Neutrophil (primary cell): ENCODE data around the gene GNE.
A peak's percentile ranks its signal among the peaks of the same experiment; 100 is the strongest.

Experiments
- H3K27ac ChIP-seq: fragments of 200-600 bp; sonication (generic); 2 replicates; pipeline ENCODE4 v1.5.1; 2016; ENCODE audit warnings: mild to moderate bottlenecking, moderate library complexity
- H3K27me3 ChIP-seq: fragments of 200-600 bp; sonication (generic); 2 replicates; pipeline ENCODE4 v1.6.0; 2016; ENCODE audit warnings: mild to moderate bottlenecking
- H3K36me3 ChIP-seq: fragments of 200-600 bp; sonication (generic); 2 replicates; pipeline ENCODE4 v1.5.1; 2017
- H3K4me1 ChIP-seq, 2 experiments: fragments of 200-600 bp in 1 of 2; sonication (generic) in 1 of 2; 1 replicate in 1 of 2; 2 replicates in 1 of 2; pipeline versions ENCODE4 v1.5.1 to v1.6.1; 2013 to 2016; ENCODE audit warnings: low read depth in 1 of 2, low read length in 1 of 2, mild to moderate bottlenecking in 1 of 2, moderate library complexity in 1 of 2; ENCODE audit not compliant: control insufficient read depth in 1 of 2, insufficient read depth in 1 of 2
- H3K4me3 ChIP-seq, 2 experiments: fragments of 200-600 bp in 1 of 2; sonication (generic) in 1 of 2; 1 replicate in 1 of 2; 2 replicates in 1 of 2; pipeline ENCODE4 v1.5.1; 2013 to 2016; ENCODE audit warnings: low read depth in 1 of 2, low read length in 1 of 2, mild to moderate bottlenecking in 1 of 2, moderate library complexity in 1 of 2
- H3K9me3 ChIP-seq: fragments of 200-600 bp; sonication (generic); 2 replicates; pipeline ENCODE4 v1.5.1; 2016
- CTCF ChIP-seq: fragments of 200-600 bp; sonication (generic); IDR thresholded peaks from 2 replicates; pipeline ENCODE4 v1.5.1; 2016; ENCODE audit warnings: antibody characterized with exemption

Gene GNE

GRCh38 chr9:36165826-36166167, 92.5 kb downstream of the GNE start:
- Histone ChIP-seq H3K36me3 (peaks cover 34% of the 10 kb centered on the region), H3K9me3 (no peaks in the 10 kb centered on the region), H3K4me1 (peaks cover 15 to 29% of the 10 kb centered on the region in 2 experiments), H3K27ac (peak overlapping the region; percentile 70), H3K4me3 (peak overlapping the region in 1 of 2 experiments; percentile 70), H3K27me3 (no peaks in the 10 kb centered on the region)
- TF ChIP-seq CTCF = no peak

- Histone ChIP-seq H3K27ac (peak overlapping the region; percentile 68), H3K4me1 (peaks cover 15 to 29% of the 10 kb centered on the region in 2 experiments), H3K27me3 (no peaks in the 10 kb centered on the region), H3K4me3 (no peak overlapping the region), H3K36me3 (peaks cover 42% of the 10 kb centered on the region), H3K9me3 (no peaks in the 10 kb centered on the region)
- TF ChIP-seq CTCF = no peak
Measured at GRCh38 chr9:36164989-36165388, 93.3 kb downstream of the GNE start.
